ENCODE measurements around the gene MOSMO. TPM values are rescaled to one million over a fixed set of nuclear protein-coding genes. Genes with fewer than 3 reads are reported as not detected.

MOSMO gene
- total RNA-seq, 1 experiment from 2014 or later = 10.9 TPM

DNA sequence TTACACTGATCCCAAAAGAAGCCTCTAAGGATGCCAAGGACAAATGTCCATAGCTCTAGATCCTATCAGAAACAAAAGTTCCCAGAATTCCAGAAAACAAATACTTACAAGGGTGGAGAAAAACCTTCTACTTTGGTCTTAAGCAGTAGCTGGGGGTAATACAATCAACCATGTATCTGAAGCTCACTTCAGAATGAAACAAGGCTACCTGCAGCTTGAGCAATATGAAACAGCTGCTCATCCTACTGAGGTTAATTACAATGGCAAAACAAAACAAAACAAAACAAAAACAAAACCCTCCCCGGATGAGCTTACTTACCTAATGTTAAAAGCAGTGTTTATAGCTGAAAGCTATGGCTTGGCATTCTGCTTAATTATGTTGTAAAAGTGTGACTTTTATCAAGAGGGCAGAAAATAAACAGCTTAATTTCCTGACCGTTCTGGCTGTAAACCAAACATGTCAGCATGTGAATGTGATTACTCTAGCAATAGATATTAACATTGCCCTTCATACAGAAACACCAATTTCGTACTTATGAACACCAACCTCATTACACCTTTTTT is 17.4 kb upstream of the MOSMO start:
- no peaks in the 10 kb centered on the region for H3K4me1 Mint-ChIP-seq (ENCODE audit: low read depth, unreplicated experiment)
- Histone ChIP-seq H3K36me3 (ENCODE audit: control insufficient read depth, insufficient read depth, low read length) (no peaks in the 10 kb centered on the region), H3K27me3 (replicated peaks; ENCODE audit: control insufficient read depth, insufficient read depth, low read length) (no peaks in the 10 kb centered on the region), H3K4me3 (ENCODE audit: low read depth, low read length) (no peak overlapping the region), H3K9me3 (no peaks in the 10 kb centered on the region), H3K4me1 (no peaks in the 10 kb centered on the region)
- H3K4me3 Mint-ChIP-seq (ENCODE audit: unreplicated experiment) = no peak overlapping the region
- no peaks in the 10 kb centered on the region for H3K27me3 Mint-ChIP-seq (ENCODE audit: insufficient read depth, unreplicated experiment)
- intact Hi-C loops (cut with micrococcal nuclease; ENCODE audit: unreplicated experiment) = no loop called here
- TF ChIP-seq, protein P1, sequence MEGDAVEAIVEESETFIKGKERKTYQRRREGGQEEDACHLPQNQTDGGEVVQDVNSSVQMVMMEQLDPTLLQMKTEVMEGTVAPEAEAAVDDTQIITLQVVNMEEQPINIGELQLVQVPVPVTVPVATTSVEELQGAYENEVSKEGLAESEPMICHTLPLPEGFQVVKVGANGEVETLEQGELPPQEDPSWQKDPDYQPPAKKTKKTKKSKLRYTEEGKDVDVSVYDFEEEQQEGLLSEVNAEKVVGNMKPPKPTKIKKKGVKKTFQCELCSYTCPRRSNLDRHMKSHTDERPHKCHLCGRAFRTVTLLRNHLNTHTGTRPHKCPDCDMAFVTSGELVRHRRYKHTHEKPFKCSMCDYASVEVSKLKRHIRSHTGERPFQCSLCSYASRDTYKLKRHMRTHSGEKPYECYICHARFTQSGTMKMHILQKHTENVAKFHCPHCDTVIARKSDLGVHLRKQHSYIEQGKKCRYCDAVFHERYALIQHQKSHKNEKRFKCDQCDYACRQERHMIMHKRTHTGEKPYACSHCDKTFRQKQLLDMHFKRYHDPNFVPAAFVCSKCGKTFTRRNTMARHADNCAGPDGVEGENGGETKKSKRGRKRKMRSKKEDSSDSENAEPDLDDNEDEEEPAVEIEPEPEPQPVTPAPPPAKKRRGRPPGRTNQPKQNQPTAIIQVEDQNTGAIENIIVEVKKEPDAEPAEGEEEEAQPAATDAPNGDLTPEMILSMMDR (IDR thresholded peaks at IDR 0.05; ENCODE audit: insufficient read depth in 1 of 2, low read depth in 1 of 2, low read length in 1 of 2, severe bottlenecking in 1 of 2, unreplicated experiment in 1 of 2) = no peak
- ChIA-PET CTCF (interaction anchor here (0.9 to 1.7 kb wide), 3 partner anchors 9 to 198 kb away, joined by 3 to 4 read pairs (median 4); no protein-coding TSS in a partner anchor), POLR2A (no interaction called here)
- no peak for DNase-seq
- no peaks in the 10 kb centered on the region for H3K36me3 Mint-ChIP-seq (ENCODE audit: insufficient read depth, unreplicated experiment)
- no peak overlapping the region for H3K27ac Mint-ChIP-seq (ENCODE audit: unreplicated experiment)
- BruUV-seq (replicated peaks) = no TSS peak
- H3K9me3 Mint-ChIP-seq (ENCODE audit: unreplicated experiment) = no peaks in the 10 kb centered on the region

DNA sequence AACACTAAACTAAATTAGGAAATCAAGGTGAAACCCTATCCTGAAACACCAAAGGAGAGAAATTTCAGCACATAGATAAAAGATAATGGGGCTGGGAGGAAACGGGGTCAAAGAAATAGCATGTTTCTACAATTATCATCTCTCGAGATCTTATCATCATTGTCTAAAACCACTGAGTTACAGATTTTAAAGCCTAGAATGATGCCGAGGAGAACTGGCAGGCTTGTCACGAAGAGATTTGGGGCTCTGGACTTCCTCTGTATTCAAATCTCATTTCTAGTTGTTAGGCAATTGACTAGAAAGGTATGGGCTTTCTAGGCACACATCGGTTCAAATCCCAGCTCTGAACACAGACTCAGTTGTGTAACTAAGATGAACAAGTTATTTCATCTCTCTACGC is 16.3 kb upstream of the MOSMO start:
- TF ChIP-seq, protein P1 (IDR thresholded peaks at IDR 0.05; ENCODE audit: insufficient read depth in 1 of 2, low read depth in 1 of 2, low read length in 1 of 2, severe bottlenecking in 1 of 2, unreplicated experiment in 1 of 2) = no peak
- Histone ChIP-seq H3K4me3 (ENCODE audit: low read depth, low read length) (no peak overlapping the region), H3K4me1 (no peaks in the 10 kb centered on the region), H3K9me3 (no peaks in the 10 kb centered on the region), H3K27me3 (replicated peaks; ENCODE audit: control insufficient read depth, insufficient read depth, low read length) (no peaks in the 10 kb centered on the region), H3K36me3 (ENCODE audit: control insufficient read depth, insufficient read depth, low read length) (no peaks in the 10 kb centered on the region)
- H3K27me3 Mint-ChIP-seq (ENCODE audit: insufficient read depth, unreplicated experiment) = no peaks in the 10 kb centered on the region
- H3K36me3 Mint-ChIP-seq (ENCODE audit: insufficient read depth, unreplicated experiment) = no peaks in the 10 kb centered on the region
- no peak overlapping the region for H3K4me3 Mint-ChIP-seq (ENCODE audit: unreplicated experiment)
- H3K27ac Mint-ChIP-seq (ENCODE audit: unreplicated experiment) = no peak overlapping the region
- no peaks in the 10 kb centered on the region for H3K4me1 Mint-ChIP-seq (ENCODE audit: low read depth, unreplicated experiment)
- no TSS peak for BruUV-seq (replicated peaks)
- CTCF ChIA-PET = interaction anchor here (1.2 to 1.7 kb wide), 2 partner anchors 107 to 197 kb away, joined by 4 read pairs; no protein-coding TSS in a partner anchor
- POLR2A ChIA-PET = no interaction called here
- DNase-seq = no peak
- no peaks in the 10 kb centered on the region for H3K9me3 Mint-ChIP-seq (ENCODE audit: unreplicated experiment)
- intact Hi-C loops (cut with micrococcal nuclease; ENCODE audit: unreplicated experiment) = no loop called here

DNA sequence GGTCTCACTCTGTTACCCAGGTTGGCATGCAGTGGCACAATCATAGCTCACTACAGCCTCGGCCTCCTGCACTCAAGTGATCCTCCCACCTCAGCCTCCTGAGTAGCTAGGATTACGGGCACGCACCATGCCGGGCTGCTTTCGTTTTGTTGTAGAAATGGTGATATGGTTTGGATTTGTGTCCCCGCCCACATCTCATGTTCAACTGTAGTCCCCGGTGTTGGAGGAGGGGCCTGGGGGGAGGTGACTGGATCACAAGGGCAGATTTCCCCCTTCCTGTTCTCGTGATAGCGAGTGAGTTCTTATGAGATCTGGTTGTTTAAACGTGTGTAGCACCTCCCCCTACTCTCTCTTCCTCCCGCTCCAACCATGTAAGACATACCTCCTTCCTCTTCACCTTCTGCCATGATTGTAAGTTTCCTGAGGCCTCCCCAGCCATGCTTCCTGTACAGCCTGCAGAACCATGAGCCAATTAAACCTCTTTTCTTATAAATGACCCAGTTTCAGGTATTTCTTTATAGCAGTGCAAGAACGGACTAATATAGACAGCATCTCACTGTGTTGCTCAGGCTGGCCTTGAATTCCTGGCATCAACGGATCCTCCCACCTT is 12.9 kb upstream of the MOSMO start:
- Mint-ChIP-seq H3K36me3 (ENCODE audit: insufficient read depth, unreplicated experiment) (no peaks in the 10 kb centered on the region), H3K4me3 (ENCODE audit: unreplicated experiment) (no peak overlapping the region), H3K27ac (ENCODE audit: unreplicated experiment) (no peak overlapping the region), H3K9me3 (ENCODE audit: unreplicated experiment) (no peaks in the 10 kb centered on the region), H3K4me1 (ENCODE audit: low read depth, unreplicated experiment) (peaks cover 7% of the 10 kb centered on the region), H3K27me3 (ENCODE audit: insufficient read depth, unreplicated experiment) (no peaks in the 10 kb centered on the region)
- no peak for DNase-seq
- ChIA-PET POLR2A (no interaction called here), CTCF (no interaction called here)
- Histone ChIP-seq H3K9me3 (no peaks in the 10 kb centered on the region), H3K36me3 (ENCODE audit: control insufficient read depth, insufficient read depth, low read length) (no peaks in the 10 kb centered on the region), H3K4me3 (ENCODE audit: low read depth, low read length) (no peak overlapping the region), H3K27me3 (replicated peaks; ENCODE audit: control insufficient read depth, insufficient read depth, low read length) (no peaks in the 10 kb centered on the region), H3K4me1 (peaks cover 14% of the 10 kb centered on the region; the same call in 1 of the 2 replicates)
- TF ChIP-seq, protein P1 (IDR thresholded peaks at IDR 0.05; ENCODE audit: insufficient read depth in 1 of 2, low read depth in 1 of 2, low read length in 1 of 2, severe bottlenecking in 1 of 2, unreplicated experiment in 1 of 2) = no peak
- BruUV-seq (replicated peaks) = no TSS peak
- intact Hi-C loops (cut with micrococcal nuclease; ENCODE audit: unreplicated experiment) = loop anchor here (5.0 kb wide), 1 partner anchor 177 kb away; no protein-coding TSS in a partner anchor

Measured in Caco-2 (cell line).